Skeletal muscle satellite cell (primary cell): ENCODE data around the gene SMIM29.

ENCODE experiments used
- H3K27me3 ChIP-seq: 2 replicates; pipeline ENCODE4 v1.7.0; 2013; ENCODE audit warnings: low read length; ENCODE audit not compliant: control insufficient read depth, insufficient read depth
- H3K36me3 ChIP-seq: 2 replicates; pipeline ENCODE4 v1.7.0; 2013; ENCODE audit warnings: mild to moderate bottlenecking, control low read depth, low read length; ENCODE audit not compliant: insufficient read depth
- H3K4me1 ChIP-seq: 2 replicates; pipeline ENCODE4 v1.7.0; 2013; ENCODE audit warnings: low read length; ENCODE audit not compliant: control insufficient read depth, insufficient read depth
- H3K4me2 ChIP-seq: 2 replicates; pipeline ENCODE4 v1.7.0; 2013; ENCODE audit warnings: mild to moderate bottlenecking, low read length
- H3K4me3 ChIP-seq: 2 replicates; pipeline ENCODE4 v1.7.0; 2013; ENCODE audit warnings: low read length
- H3K9ac ChIP-seq: 2 replicates; pipeline ENCODE4 v1.7.0; 2013; ENCODE audit warnings: mild to moderate bottlenecking, low read depth, low read length, moderate library complexity
- H3K9me3 ChIP-seq: replicated peaks from 2 replicates; pipeline ENCODE4 v1.7.0; 2013; ENCODE audit warnings: mild to moderate bottlenecking, control low read depth, low read length

The SMIM29 gene

DNA sequence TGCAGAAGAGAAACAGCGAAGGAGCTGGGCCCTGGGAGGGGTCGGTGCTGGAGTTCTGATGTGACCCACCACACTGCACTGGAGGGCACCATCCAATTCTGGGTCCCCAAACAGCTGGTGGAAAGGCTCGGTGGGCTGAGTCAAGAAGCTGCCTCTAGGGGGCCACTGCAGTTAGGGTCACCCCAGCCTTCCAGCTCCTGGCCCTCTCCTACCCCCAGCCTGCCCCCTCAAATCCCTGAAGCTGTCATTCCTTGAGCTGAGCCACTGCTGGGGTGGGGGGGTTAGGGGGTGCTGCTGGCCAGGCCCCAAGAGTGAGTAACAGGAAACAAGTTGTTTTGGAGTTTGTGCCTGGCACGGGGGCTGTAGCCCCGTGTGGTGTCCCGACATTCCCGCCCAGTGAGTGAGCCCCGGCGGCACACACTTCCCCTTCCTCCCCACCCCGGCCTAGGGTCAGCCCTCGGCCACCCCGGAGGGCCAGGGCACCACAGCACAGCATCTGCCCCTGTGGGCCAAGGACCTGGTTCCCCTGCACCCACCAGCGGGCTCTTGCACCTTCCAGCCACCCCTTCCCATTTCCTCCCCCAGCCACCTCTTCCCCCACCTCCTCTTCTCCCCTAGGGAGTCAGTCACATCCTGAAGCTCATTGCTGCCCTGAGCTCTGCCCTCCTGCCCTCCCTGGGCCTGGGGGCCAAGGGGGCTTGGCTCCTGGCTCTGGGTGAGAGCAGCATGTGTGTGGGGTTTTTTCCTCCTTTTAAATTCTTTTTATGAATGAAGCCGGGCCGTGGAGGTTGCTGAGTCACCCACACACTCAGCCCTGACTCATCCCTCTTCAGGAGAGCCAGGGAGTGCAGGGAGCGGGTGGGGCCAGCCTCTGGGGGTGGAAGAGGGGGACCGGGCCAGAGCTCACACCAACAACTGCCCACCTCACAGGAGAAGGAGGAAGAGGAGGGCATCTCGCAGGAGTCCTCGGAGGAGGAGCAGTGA lies 4.6 kb downstream of the SMIM29 start:
- H3K9me3 ChIP-seq: no peaks in the 10 kb centered on the region
- H3K27me3 ChIP-seq: no peaks in the 10 kb centered on the region
- peak overlapping the region; percentile 51 for H3K4me3 ChIP-seq
- H3K4me2 ChIP-seq: peak overlapping the region; percentile 75
- peaks cover 92% of the 10 kb centered on the region for H3K4me1 ChIP-seq
- peaks cover 55% of the 10 kb centered on the region for H3K36me3 ChIP-seq
- H3K9ac ChIP-seq: peak overlapping the region; percentile 80

DNA sequence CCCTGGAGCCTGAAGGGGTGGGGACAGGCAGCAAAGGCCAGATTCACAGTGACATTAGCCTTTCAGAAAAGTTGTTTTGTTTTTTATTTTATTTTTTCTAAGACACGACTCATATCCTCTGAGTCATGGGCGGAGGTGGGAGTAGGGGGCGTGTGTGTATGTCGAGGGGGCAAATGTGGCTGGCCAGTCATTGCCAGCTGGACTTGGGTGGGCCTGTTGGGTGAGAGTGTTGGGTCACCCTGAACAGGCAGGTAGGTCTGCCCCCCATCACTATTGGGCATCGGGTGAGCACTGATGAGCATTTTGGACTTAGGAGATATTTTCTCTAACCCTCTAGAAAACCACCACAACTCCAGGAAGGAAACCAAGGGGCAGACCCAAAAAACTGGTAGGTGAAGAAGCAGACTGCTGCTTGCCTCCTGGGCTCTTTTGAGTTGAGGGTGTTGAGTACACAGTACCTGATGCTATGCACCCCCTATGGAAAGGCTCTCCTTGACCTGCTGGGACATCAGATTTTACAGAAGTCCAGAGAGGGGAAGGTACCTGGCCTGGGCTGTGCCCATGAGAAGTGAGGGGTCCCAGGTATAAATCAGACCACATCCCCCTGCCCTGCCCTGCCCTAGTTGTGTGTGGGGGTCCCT lies 5.6 kb downstream of the SMIM29 start:
- Histone ChIP-seq H3K9me3 (no peaks in the 10 kb centered on the region), H3K4me2 (peak overlapping the region; percentile 75), H3K36me3 (peaks cover 58% of the 10 kb centered on the region), H3K9ac (peak overlapping the region; percentile 80), H3K4me3 (peak overlapping the region; percentile 39), H3K27me3 (no peaks in the 10 kb centered on the region), H3K4me1 (peaks cover 98% of the 10 kb centered on the region)

DNA sequence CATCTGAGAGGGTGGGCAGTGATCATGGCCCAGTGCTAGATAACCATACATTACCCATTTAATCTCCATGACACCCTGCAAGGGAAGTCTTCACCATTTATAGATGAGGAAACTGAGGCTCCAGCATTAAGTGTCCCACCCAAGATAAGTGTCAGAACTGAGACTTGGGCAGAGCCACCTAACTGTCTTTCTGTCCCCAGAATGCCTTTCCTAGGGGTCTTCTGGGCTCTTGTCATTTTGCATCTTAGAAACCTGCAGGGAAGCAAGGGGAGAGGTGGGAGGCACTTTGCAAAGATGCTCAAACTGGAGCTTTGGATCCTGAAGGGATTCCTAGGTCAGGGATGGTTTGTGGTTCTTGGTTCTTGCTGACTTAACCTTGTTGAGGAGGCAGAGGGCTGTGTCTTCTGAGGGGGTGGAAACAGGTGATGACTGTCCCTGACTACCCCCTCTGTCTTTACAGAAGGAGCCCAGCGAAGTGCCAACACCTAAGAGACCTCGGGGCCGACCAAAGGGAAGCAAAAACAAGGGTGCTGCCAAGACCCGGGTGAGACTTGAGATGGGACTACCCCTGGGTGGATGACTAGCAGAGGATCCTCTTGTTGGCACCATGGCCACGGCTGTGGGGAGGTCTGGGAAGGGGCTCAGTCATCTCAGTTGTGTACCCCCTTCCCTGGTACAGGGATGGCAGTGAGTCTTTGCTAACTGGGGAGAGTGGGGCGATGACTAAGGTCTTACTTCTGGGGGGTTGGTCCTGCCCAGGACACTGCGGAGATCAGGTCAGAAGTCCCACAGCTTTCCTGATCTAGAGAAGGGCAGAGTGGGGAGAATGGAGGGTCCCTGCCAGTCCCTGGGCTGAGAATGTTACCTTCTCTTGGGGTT lies 6.3 kb downstream of the SMIM29 start:
- no peaks in the 10 kb centered on the region for H3K9me3 ChIP-seq
- peak overlapping the region; percentile 80 for H3K9ac ChIP-seq
- no peaks in the 10 kb centered on the region for H3K27me3 ChIP-seq
- peak overlapping the region; percentile 75 for H3K4me2 ChIP-seq
- H3K36me3 ChIP-seq: peaks cover 60% of the 10 kb centered on the region
- H3K4me3 ChIP-seq: peak overlapping the region; percentile 22
- H3K4me1 ChIP-seq: peaks cover 91% of the 10 kb centered on the region

DNA sequence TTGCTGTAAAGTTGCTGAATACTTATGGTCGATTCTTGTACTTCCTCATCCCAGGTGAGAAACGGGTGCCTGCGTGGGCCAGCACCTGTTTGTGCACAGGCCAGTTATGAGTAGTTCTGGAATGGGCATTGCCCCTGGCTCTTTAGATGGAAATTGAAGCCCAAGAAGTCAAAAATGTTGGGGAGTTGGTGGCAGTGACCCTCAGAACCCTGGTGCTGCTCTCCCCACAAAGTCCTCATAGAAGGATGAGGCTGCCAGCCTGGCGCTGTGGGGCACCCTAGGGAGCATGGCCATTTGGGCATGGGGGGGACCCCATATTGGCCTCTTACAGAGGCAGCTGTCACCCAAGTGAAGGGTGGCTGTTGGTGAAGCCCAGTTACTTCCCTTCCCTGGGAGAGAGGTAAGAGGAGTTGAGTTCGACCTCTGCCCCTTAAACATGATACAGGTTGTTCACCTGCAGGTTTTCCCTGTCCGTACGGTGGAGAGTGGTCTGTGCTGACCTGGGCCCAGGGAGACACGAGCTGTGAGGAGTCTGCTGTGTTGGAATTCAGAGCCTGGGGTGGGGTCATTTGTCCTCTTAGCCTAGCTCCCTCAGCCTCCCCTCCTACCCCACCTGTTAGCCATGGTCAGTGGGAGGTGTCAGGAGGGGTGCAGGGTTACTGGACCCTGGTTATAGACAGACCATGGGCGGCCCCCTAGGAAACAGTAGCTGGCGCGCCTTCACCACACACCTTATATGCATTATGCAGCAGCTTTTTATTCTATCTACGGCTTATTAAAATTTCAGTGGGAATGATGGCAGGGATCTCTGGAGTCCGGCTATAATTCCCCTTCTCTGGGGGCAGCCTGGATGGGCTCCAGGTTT lies 7.2 kb downstream of the SMIM29 start:
- Histone ChIP-seq H3K27me3 (no peaks in the 10 kb centered on the region), H3K4me2 (peak overlapping the region; percentile 75), H3K36me3 (peaks cover 55% of the 10 kb centered on the region), H3K4me1 (peaks cover 83% of the 10 kb centered on the region), H3K4me3 (peak overlapping the region; percentile 22), H3K9ac (no peak overlapping the region), H3K9me3 (no peaks in the 10 kb centered on the region)

DNA sequence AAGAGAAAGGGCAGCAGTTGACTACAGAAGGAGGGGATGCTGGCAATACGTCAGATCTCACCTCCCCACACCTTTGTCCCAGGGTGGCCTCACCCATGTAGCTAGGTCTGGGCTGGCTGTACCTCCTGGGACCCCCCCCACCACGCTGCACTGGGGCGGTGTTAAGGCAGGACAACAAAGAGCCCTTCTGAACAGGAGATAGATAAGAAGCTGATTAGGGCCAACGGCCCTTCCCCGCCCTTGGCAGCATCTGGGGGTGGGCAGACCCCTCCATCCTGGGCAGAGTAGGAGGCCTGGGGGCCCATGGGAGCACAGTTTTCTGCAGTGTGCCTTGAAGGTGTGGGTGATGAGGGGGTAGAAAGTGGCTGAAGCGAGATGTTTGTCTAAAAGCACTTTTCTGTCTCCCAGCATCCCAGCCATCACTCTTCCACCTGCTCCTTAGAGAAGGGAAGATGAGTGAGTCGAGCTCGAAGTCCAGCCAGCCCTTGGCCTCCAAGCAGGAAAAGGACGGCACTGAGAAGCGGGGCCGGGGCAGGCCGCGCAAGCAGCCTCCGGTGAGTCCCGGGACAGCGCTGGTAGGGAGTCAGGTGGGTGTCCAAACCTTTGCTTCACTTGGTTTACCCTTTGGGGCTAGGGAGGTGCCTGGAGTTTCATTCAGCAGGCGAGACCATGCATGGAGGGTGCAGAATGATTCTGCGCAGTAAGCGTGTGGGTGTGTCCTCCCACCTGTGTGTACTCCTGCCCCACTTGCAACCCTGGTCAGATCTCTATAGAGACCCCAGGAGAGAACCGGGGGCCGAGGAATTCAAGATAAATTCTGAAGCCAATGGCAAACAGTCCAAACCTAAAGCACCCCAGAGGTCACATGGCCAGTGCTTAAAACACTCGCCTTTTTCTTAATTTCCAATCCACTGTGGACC lies 8.2 kb downstream of the SMIM29 start:
- Histone ChIP-seq H3K9ac (no peak overlapping the region), H3K9me3 (no peaks in the 10 kb centered on the region), H3K4me1 (peaks cover 83% of the 10 kb centered on the region), H3K36me3 (peaks cover 49% of the 10 kb centered on the region), H3K4me3 (peak overlapping the region; percentile 88), H3K4me2 (peak overlapping the region; percentile 97), H3K27me3 (no peaks in the 10 kb centered on the region)

DNA sequence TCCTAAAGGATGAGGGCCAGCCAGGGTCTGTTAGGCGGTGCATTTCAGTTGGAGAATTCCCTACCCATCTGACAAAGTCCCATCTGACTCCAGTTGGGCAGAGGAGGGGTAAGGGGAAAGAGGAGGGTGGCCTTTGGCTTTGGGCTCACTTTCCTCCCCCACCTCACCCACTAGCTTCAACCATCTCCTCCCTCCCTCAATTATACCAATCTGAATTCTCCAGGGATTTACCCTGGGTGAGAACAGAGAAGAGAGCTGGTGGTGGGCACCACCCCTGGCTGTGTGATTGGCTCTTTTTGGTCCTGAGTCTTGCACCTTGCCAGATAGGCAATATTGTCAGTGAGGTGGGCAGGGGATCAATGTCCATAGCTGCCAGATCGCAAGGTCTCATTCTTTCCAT lies 8.9 kb downstream of the SMIM29 start:
- H3K36me3 ChIP-seq: peaks cover 49% of the 10 kb centered on the region
- peaks cover 76% of the 10 kb centered on the region for H3K4me1 ChIP-seq
- no peaks in the 10 kb centered on the region for H3K9me3 ChIP-seq
- H3K4me3 ChIP-seq: peak overlapping the region; percentile 88
- no peaks in the 10 kb centered on the region for H3K27me3 ChIP-seq
- H3K4me2 ChIP-seq: peak overlapping the region; percentile 97
- H3K9ac ChIP-seq: peak overlapping the region; percentile 90

DNA sequence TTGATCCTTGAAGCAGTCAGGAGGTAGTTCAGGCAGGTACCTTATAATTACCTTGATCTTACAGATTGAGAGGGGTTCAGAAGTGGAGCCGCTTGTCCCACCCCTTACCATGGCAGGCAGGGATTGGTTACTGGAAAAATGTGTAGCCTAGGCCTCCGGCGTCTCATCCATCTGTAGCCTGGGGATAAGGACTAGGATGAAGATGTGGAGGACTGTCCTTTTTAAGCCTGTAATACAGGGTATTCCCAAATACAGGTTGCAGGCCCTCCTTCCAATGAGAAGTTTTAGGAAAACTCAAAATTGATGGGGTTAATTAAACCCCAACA lies 9.3 kb downstream of the SMIM29 start:
- H3K4me3 ChIP-seq: peak overlapping the region; percentile 88
- H3K9ac ChIP-seq: peak overlapping the region; percentile 90
- peak overlapping the region; percentile 97 for H3K4me2 ChIP-seq
- H3K9me3 ChIP-seq: no peaks in the 10 kb centered on the region
- peaks cover 49% of the 10 kb centered on the region for H3K36me3 ChIP-seq
- peaks cover 72% of the 10 kb centered on the region for H3K4me1 ChIP-seq
- H3K27me3 ChIP-seq: no peaks in the 10 kb centered on the region

DNA sequence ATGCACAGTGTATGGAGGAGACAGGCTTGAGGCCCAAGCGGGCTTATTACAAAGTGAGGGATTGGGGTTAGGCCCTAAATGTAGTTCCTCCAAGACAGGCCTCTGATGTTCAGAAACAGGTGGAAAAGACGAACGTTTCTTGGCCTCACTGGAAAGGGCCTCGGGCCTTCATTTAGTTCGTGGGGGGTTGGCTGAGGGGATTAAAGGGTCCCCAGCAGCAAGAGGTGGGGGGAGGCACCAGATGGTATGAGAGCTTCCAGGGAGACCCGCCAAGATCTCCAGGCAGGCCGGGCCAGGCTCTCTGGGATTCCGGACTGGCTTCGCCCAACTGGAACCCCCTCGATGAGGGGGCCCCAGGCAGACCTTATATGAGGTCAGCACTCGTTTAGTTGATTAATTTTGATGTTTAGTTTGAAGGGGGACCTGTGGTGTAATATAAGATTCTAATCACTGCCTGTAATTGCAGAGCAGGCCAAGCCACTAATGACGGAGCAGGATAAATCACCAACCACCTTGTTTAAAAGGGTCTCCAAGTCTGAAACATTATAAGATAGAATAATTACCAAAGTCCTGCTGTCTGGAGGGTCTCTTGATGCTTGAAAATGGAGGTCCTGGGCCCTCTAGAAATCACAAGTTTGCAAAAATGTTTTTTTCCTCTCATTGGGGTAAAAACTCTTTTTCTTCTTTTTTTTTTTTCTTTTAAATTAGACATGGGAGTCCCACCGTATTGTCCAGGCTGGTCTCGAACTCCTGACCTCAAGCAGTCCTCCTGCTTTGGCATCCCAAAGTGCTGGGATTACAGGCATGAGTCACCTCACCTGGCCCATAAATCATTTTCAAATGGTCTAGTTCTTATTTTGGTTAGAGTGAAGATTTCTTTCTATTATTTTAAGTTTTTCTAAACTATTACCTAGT lies 10.0 kb downstream of the SMIM29 start:
- peaks cover 66% of the 10 kb centered on the region for H3K4me1 ChIP-seq
- H3K9me3 ChIP-seq: no peaks in the 10 kb centered on the region
- H3K4me2 ChIP-seq: peak overlapping the region; percentile 97
- peak overlapping the region; percentile 90 for H3K9ac ChIP-seq
- no peaks in the 10 kb centered on the region for H3K27me3 ChIP-seq
- peaks cover 48% of the 10 kb centered on the region for H3K36me3 ChIP-seq
- H3K4me3 ChIP-seq: peak overlapping the region; percentile 88

DNA sequence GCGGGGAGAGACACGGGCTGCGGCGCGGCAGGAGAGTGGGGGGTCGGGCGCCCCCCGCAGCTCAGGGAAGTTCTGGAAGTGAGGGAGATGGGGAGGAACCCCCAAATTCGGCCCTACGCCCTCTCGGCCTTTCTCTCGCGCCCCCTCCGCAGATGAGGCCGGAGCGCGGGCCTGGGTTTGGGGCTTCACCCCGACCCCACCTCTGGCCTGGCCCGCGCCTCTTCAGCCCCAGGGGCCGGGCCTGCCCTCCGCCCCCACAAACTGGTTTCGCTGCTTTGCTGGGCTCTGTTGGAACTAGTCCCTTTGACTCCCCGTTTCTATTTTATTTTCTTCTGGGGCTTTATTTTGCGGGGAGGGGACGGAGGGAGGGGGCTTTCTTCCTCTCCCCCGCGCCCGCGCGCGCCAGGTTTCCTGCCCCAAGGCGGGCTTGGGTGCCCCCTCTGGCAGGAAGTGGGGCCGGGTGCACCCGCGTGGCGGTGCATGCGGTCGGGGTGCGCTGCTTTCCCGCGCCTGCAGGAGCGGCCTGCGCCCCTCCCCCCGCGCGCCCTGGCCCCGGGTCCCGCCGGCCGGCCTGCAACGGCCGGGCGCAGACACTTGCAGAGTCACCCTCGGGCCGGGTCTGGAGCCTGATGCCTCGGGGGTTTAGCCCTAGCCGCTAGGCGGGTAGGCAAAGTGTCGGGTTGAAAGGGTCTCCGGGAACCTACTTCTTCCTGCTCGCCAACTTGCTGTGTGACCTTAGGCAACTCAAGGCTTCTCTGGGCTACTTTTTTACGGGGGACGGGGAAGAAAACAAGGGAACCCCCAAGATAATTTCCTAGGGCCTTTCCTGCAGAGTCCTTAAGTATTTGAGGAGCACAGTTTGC lies 10.9 kb downstream of the SMIM29 start:
- Histone ChIP-seq H3K4me1 (peaks cover 57% of the 10 kb centered on the region), H3K36me3 (peaks cover 41% of the 10 kb centered on the region), H3K9me3 (no peaks in the 10 kb centered on the region), H3K27me3 (no peaks in the 10 kb centered on the region), H3K4me2 (peak overlapping the region; percentile 97), H3K4me3 (peak overlapping the region; percentile 88), H3K9ac (peak overlapping the region; percentile 90)
